ENCODE data around the gene ACVR1B.
"Not testable (repeated sequence)": the region's sequence is repeated elsewhere in the genome, so short reads cannot be mapped to it uniquely, and the experiment has no call there.

The ACVR1B gene

GRCh38 chr12:51969643-51970042 lies 18.1 kb downstream of the ACVR1B start:
- no peak for DNase-seq

DNA sequence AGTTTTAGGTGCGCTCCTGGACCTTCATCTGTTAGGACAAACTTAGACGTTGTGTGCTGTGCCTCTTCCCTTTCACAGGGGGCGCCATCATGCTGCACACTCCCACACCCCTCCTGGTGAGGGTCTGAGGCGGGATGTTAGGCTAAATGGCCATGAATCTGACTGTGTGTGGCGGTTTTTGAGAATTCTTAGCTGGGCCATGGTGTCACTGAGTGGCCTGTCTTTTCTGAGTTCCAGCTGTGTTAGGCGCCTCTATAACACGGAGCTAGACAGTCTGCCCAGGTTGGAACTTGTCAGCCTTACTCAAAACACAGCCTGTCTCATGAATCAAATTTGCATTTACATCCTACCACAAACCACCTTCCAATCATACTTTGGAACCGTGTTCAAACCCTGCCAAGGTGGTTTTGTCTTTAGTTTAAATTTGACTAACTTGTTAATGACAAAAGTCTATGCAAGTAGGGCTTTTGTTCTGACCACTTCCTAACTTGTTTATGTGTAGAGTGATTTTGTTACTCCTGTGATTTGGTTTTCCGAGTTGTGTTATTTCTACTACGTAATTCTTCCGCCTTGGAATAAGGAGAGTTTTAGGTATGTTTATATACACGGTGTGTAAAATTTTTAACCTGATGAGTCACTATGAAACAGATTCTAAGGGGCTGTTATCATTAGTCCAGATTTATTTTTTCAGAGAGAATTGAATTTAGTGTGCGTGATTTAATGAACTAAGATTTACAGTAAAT lies 19.6 kb downstream of the ACVR1B start:
- no peak for DNase-seq

DNA sequence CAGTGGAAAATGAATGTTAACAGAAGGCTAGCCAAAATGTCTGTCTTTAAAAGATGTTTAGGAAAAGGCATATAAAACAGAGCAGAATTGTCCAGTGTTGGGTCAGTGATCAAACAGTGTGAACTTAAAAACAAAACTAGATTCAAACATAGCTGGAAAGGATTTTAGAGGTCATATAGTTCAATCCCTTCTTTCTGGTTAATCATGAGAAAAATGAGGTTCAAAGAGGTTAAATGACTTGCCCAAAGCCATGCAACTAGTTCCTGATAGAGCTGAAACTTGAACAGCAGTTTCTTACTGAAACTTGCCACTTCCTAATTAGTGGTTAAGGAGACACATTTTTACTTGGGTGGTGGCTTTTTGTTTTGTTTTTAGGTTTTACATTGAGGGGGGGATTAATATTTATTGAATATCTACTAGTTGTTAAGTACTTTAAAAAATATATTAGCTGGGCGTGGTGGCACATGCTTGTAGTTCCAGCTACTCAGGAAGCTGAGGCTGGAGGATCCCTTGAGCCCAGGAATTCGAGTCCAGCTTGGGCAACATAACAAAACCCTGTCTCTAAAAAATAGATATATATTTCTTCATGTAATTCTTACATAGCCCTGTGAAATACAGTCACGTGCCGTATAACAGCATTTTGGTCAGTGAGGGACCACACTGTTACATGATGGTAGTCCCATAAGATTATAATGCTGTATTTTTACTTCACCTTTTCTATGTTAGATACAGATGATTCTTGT lies 20.4 kb downstream of the ACVR1B start:
- no peak for DNase-seq

DNA sequence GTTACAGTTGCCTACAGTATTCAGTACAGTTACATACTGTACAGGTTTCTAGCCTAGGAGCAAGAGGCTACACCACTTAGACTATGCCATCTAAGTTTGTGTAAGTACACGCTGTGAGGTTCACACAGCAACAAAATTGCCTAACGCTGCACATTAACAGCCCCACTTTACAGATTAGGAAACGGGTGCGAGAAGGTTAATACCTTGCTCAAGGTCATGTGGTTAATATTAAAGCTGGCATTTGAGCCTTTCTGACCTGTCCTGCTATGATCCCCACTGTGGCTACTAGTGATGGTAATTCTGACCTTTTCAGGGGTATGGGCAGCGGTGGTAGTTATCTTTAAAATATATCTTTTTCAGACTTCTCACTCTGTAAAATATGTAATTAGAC lies 20.9 kb downstream of the ACVR1B start:
- DNase-seq = no peak

- DNase-seq = peak in 12 of 51 donors; percentile 5 to 47 (median 12)
These were observed 21.4 kb downstream of the ACVR1B start for GRCh38 chr12:51972849-51973273.

GRCh38 chr12:51973560-51973959 lies 22.1 kb downstream of the ACVR1B start:
- no peak for DNase-seq

DNA sequence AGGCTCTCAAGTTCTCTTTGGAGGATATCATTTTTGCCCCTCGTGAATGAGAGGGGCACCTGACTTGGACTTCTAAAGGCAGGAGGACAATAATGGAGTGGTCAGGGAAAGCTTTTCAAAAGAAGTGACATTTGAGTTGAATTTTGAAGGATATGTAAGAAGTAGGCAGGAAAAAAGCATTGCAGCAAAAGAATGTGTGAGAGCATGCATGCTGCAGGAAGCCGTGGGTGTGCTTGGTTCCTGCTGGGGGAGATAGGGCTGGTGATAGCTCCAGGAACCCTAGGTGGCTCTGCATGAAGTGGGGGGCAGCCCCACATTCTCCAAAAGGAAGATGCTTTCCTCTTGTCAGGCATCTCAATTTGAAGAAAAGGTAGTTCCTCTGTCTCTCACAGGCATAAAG lies 23.1 kb downstream of the ACVR1B start:
- DNase-seq = no peak

DNA sequence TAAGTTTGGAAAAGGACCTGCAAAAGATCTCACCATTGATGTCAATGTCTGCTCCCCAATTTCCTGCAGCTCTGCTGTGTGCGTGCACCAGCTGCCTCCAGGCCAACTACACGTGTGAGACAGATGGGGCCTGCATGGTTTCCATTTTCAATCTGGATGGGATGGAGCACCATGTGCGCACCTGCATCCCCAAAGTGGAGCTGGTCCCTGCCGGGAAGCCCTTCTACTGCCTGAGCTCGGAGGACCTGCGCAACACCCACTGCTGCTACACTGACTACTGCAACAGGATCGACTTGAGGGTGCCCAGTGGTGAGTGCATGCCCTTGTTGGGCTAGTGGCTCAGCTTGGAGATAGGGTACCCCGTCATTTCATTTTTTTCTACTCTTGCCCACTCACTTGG lies 23.7 kb downstream of the ACVR1B start:
- DNase-seq = no peak

GRCh38 chr12:51976376-51977160 lies 25.1 kb downstream of the ACVR1B start:
- no peak for DNase-seq

GRCh38 chr12:51977320-51977753 lies 25.8 kb downstream of the ACVR1B start:
- DNase-seq = no peak

GRCh38 chr12:51979306-51979705 lies 27.8 kb downstream of the ACVR1B start:
- not testable (repeated sequence) for DNase-seq

- peak in 35 of 51 donors; percentile 4 to 74 (median 45) for DNase-seq
These were observed 28.7 kb downstream of the ACVR1B start for GRCh38 chr12:51980051-51980808.

- DNase-seq = no peak
These were observed 29.3 kb downstream of the ACVR1B start for GRCh38 chr12:51980809-51981127.

GRCh38 chr12:51984657-51985056 lies 33.2 kb downstream of the ACVR1B start:
- no peak for DNase-seq

GRCh38 chr12:51985154-51985835 lies 33.8 kb downstream of the ACVR1B start:
- DNase-seq = no peak

GRCh38 chr12:51986834-51987233 lies 35.3 kb downstream of the ACVR1B start:
- no peak for DNase-seq

GRCh38 chr12:51992246-51992645 lies 40.7 kb downstream of the ACVR1B start:
- no peak for DNase-seq

- DNase-seq = no peak
These were observed 43.0 kb downstream of the ACVR1B start for GRCh38 chr12:51994539-51994820.

GRCh38 chr12:51994959-51995358 lies 43.5 kb downstream of the ACVR1B start:
- DNase-seq = no peak

DNA sequence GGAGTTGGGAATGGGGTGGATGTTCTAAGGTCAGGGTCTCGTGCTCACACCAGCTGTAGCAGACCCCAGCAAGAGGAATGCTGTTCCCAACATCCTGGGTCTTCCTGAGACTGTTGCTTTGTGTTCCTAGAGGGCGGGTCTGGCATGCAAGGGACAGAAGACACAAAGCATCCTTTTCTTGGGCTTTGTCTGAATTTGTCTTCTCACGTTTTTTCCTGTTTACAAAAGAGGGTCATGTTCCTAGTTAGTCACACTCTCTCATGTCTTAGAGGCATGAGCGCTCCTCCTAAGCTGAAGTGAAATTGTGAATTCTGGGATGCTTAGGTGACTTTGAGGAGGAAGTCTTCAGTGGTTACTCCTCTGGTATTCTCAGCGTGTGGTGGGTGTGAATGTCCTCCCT lies 45.6 kb downstream of the ACVR1B start:
- no peak for DNase-seq

DNA sequence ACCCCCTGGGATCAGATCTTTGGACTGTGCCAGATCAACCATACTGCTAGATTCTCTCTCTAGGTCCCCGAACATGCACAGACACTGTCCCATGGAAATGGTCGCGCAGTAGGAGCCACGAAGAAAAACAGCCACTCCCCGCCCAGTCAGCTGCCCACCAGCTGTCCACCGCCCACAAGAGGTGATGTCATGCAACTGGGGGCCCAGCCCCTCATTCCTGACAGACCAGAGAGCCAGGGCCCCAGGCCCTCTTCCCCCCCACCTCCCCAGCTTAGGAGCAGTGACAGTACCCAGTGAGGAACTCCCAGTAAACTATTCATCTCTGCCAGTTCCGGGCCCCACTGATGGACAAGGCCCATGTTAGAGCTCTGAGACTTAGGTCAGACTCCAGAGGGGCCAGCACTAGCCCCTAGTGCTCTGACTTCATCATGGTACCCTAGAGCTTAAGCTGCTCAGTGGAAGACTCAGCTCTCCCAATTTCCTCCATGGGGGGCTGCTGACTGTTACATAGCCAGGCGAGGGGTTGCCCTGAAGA lies 51.6 kb downstream of the ACVR1B start:
- DNase-seq = no peak

Data from hypothalamus (tissue), 51 donors.